ENCODE data around the gene SEPTIN3.
A peak's percentile ranks its signal among the peaks of the same experiment; 100 is the strongest.

Gene SEPTIN3

DNA sequence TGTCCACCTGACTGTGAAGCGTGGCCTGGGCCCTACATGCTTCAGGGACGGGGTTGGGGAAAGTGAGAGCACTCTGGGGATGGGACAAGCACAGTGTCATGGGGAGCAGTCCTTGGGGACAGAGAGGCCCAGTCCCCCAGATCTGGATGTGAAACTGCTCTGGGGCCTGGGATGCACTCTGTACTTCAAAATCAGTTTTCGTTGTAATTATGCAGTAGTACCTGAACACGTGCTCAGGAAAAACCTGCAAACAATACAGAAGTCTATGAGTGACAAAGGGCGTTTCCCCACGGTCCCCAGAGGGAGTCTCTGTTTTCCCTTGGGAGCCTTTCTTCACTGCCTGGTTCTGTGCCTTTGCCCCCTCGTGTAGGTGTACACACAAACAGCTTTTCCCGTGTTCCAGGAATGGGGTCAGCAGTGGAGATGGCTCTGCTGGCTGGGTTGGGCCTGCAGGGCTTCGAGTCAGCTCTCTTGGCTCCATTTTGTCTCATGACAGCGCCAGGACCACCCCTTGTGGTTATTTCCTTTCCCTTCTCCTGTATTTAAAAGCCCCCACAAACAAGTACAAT is 37.5 kb upstream of the SEPTIN3 start:
- Histone ChIP-seq H3K4me3 (ENCODE audit: low read length) (no peak overlapping the region), H3K4me1 (ENCODE audit: insufficient read depth, low read length) (peaks cover 4% of the 10 kb centered on the region; the same call in 1 of the 2 replicates), H3K27ac (ENCODE audit: low read depth, low read length) (no peak overlapping the region), H3K27me3 (ENCODE audit: insufficient read depth, low read length) (peaks cover 14% of the 10 kb centered on the region), H3K9ac (ENCODE audit: low read depth, low read length) (peak overlapping the region; percentile 38; the same call in 1 of the 2 replicates), H3K9me3 (ENCODE audit: insufficient read depth, low read depth, low read length) (no peaks in the 10 kb centered on the region), H3K36me3 (ENCODE audit: insufficient read depth, low read length) (peaks cover 10% of the 10 kb centered on the region; the same call in 1 of the 2 replicates)
- WGBS, result 82% methylated on average over 10 of the region's 10 CpGs

DNA sequence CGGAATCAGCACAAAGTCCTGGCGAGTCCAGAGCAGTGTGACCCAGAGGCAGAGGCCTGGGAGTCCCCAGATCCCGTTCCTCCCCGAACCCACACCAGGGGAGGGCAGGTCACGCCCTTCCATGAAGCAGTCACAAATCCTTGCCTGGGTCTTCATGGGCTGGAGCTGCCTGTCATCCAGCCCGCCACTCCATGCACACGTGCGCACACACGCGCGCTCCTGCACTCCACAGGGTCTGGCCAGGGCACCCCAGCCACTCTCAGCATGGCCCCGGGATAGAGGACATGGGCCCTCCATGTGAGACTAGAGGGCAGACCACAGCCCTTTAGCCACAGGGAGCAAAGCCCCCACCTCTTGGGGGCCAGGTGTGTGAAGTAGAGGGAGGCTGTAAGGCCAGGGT is 36.9 kb upstream of the SEPTIN3 start:
- Histone ChIP-seq H3K9ac (ENCODE audit: low read depth, low read length) (no peak overlapping the region), H3K9me3 (ENCODE audit: insufficient read depth, low read depth, low read length) (no peaks in the 10 kb centered on the region), H3K4me3 (ENCODE audit: low read length) (no peak overlapping the region), H3K27me3 (ENCODE audit: insufficient read depth, low read length) (peaks cover 9% of the 10 kb centered on the region), H3K27ac (ENCODE audit: low read depth, low read length) (no peak overlapping the region), H3K36me3 (ENCODE audit: insufficient read depth, low read length) (peaks cover 15% of the 10 kb centered on the region), H3K4me1 (ENCODE audit: insufficient read depth, low read length) (peaks cover 4% of the 10 kb centered on the region; the same call in 1 of the 2 replicates)
- WGBS, result 93% methylated on average over 12 of the region's 12 CpGs

DNA sequence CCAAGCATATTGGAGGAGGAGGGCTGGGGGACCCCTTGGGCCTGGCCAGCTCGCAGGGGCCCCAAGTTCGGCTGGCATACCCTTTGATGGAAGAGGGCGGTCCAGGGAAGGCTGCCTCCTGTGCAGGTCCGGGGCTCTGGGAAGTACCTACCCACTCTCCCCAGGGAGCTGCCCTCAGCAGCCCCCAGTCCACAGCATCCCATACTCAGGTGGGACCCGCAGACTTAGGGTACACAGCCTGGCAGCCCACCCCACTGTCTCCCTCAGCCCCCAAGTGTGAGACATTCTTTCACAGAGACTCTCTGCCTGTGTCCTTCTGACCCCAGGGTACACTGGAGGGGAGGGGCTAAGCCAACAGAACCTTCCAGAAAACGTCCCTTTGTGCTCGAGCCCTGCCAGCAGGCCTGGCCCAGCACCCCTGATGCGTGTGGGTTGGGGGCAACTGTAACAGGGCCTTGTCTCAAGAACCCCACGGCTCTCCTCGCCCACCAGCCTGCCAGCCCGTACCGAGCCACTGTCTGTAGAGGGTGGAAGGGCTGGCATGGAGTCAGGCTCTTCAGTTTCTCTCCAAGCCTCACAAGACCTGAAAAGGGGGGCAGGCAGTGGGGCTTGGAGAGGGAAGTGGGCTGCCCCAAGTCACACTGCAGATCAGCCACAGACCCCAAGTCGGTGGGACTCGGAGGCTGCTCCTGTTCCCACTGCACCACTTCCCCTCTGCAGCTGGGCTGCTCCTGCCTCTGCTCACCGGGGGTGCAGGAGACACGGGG is 35.6 kb upstream of the SEPTIN3 start:
- H3K9ac ChIP-seq (ENCODE audit: low read depth, low read length), result no peak overlapping the region
- no peaks in the 10 kb centered on the region for H3K9me3 ChIP-seq (ENCODE audit: insufficient read depth, low read depth, low read length)
- WGBS, result 85% methylated on average over 16 of the region's 16 CpGs
- no peaks in the 10 kb centered on the region; the same call in 1 of the 2 replicates for H3K27me3 ChIP-seq (ENCODE audit: insufficient read depth, low read length)
- H3K27ac ChIP-seq (ENCODE audit: low read depth, low read length), result no peak overlapping the region
- no peak overlapping the region for H3K4me3 ChIP-seq (ENCODE audit: low read length)
- no peaks in the 10 kb centered on the region for H3K4me1 ChIP-seq (ENCODE audit: insufficient read depth, low read length)
- peaks cover 23% of the 10 kb centered on the region for H3K36me3 ChIP-seq (ENCODE audit: insufficient read depth, low read length)

GRCh38 chr22:41934284-41935014 is 34.8 kb upstream of the SEPTIN3 start:
- Histone ChIP-seq H3K9me3 (ENCODE audit: insufficient read depth, low read depth, low read length) (no peaks in the 10 kb centered on the region), H3K36me3 (ENCODE audit: insufficient read depth, low read length) (peaks cover 32% of the 10 kb centered on the region), H3K4me3 (ENCODE audit: low read length) (no peak overlapping the region), H3K27me3 (ENCODE audit: insufficient read depth, low read length) (no peaks in the 10 kb centered on the region), H3K4me1 (ENCODE audit: insufficient read depth, low read length) (no peaks in the 10 kb centered on the region), H3K27ac (ENCODE audit: low read depth, low read length) (no peak overlapping the region), H3K9ac (ENCODE audit: low read depth, low read length) (no peak overlapping the region)
- 92% methylated on average over 17 of the region's 17 CpGs for WGBS

- H3K9ac ChIP-seq (ENCODE audit: low read depth, low read length), result no peak overlapping the region
- no peaks in the 10 kb centered on the region for H3K27me3 ChIP-seq (ENCODE audit: insufficient read depth, low read length)
- H3K36me3 ChIP-seq (ENCODE audit: insufficient read depth, low read length), result peaks cover 33% of the 10 kb centered on the region
- H3K27ac ChIP-seq (ENCODE audit: low read depth, low read length), result no peak overlapping the region
- no peaks in the 10 kb centered on the region for H3K9me3 ChIP-seq (ENCODE audit: insufficient read depth, low read depth, low read length)
- H3K4me3 ChIP-seq (ENCODE audit: low read length), result no peak overlapping the region
- H3K4me1 ChIP-seq (ENCODE audit: insufficient read depth, low read length), result no peaks in the 10 kb centered on the region
- 85% methylated on average over 4 of the region's 4 CpGs for WGBS
These were observed 34.3 kb upstream of the SEPTIN3 start for GRCh38 chr22:41935015-41935351.

DNA sequence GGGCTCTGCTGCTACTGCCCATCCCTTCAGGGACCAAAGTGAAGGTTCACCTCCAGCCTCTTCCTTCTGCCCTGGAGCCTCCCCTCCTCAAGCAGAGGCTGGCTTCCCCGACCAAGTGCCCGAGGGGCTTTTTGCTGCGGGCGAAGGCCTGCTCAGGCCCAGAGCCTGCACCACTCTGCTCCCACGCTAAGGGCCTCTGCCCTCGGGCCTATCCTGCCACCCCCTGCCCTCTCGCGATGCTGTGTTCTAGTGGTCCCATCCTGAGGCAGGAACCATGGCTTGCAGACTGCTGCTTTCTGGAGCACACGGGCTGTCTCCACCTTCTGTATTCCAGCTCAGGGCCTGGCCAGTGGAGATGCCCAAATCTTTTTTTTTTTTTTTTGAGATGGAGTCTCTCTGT is 33.7 kb upstream of the SEPTIN3 start:
- Histone ChIP-seq H3K9ac (ENCODE audit: low read depth, low read length) (no peak overlapping the region), H3K4me3 (ENCODE audit: low read length) (no peak overlapping the region), H3K9me3 (ENCODE audit: insufficient read depth, low read depth, low read length) (no peaks in the 10 kb centered on the region), H3K36me3 (ENCODE audit: insufficient read depth, low read length) (peaks cover 39% of the 10 kb centered on the region), H3K27ac (ENCODE audit: low read depth, low read length) (no peak overlapping the region), H3K4me1 (ENCODE audit: insufficient read depth, low read length) (no peaks in the 10 kb centered on the region), H3K27me3 (ENCODE audit: insufficient read depth, low read length) (no peaks in the 10 kb centered on the region)
- whole genome bisulfite sequencing, result 91% methylated on average over 9 of the region's 9 CpGs

GRCh38 chr22:41936894-41937169 is 32.4 kb upstream of the SEPTIN3 start:
- no peak overlapping the region for H3K27ac ChIP-seq (ENCODE audit: low read depth, low read length)
- no peaks in the 10 kb centered on the region for H3K27me3 ChIP-seq (ENCODE audit: insufficient read depth, low read length)
- WGBS, result 93% methylated on average over 2 of the region's 2 CpGs
- H3K36me3 ChIP-seq (ENCODE audit: insufficient read depth, low read length), result peaks cover 50% of the 10 kb centered on the region
- H3K4me1 ChIP-seq (ENCODE audit: insufficient read depth, low read length), result no peaks in the 10 kb centered on the region
- no peaks in the 10 kb centered on the region for H3K9me3 ChIP-seq (ENCODE audit: insufficient read depth, low read depth, low read length)
- H3K4me3 ChIP-seq (ENCODE audit: low read length), result no peak overlapping the region
- H3K9ac ChIP-seq (ENCODE audit: low read depth, low read length), result no peak overlapping the region

GRCh38 chr22:41939981-41940831 is 29.0 kb upstream of the SEPTIN3 start:
- H3K36me3 ChIP-seq (ENCODE audit: insufficient read depth, low read length), result peaks cover 73% of the 10 kb centered on the region
- 84% methylated on average over 13 of the region's 13 CpGs for WGBS
- H3K9me3 ChIP-seq (ENCODE audit: insufficient read depth, low read depth, low read length), result no peaks in the 10 kb centered on the region
- no peaks in the 10 kb centered on the region for H3K27me3 ChIP-seq (ENCODE audit: insufficient read depth, low read length)
- no peak overlapping the region for H3K4me3 ChIP-seq (ENCODE audit: low read length)
- H3K27ac ChIP-seq (ENCODE audit: low read depth, low read length), result no peak overlapping the region
- H3K9ac ChIP-seq (ENCODE audit: low read depth, low read length), result no peak overlapping the region
- H3K4me1 ChIP-seq (ENCODE audit: insufficient read depth, low read length), result no peaks in the 10 kb centered on the region

DNA sequence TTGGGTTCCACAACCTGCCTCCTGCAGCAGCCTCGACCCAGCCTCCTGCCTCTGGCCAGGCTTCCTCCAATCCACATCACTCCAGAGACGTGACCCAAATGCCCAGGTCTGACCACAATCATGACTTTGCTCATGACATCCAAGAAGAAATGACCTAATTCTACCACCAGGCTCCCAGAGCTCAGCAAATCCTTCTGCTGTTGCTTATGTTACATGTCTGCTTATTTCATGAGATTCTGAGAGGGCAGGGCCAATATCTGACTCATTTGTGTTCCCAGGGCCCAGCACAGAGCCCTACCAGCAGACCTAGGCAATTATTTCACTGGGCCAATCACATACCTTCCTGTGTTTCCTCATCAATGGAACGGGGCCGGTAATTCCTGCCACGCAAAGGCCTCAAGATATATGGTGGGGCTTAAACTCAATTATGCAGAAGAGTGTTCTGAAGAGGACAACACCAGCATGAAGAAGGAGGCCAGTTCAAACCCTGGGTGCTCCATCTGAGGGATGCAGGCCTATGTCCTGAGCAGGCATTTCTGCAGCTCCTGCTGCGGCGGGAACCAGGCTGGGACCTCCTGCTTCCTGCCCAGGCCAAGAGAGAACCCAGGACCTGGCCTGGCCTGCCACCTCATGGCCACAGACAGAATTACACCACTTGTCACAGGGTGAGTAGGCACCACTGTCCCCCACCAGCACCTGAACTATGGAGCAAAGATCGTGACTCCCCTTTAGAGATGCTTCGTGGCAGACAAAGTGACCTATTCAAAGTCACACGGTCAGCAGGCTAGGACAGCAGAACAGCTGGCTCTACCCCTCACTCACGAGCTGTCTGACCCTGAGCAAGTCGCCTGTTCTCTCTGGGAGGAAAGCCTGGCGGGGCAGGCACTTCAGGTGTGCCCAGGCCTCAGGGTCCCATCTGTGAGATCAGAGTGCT is 28.1 kb upstream of the SEPTIN3 start:
- 72% methylated on average over 13 of the region's 13 CpGs for WGBS
- no peak overlapping the region for H3K9ac ChIP-seq (ENCODE audit: low read depth, low read length)
- peaks cover 73% of the 10 kb centered on the region for H3K36me3 ChIP-seq (ENCODE audit: insufficient read depth, low read length)

DNA sequence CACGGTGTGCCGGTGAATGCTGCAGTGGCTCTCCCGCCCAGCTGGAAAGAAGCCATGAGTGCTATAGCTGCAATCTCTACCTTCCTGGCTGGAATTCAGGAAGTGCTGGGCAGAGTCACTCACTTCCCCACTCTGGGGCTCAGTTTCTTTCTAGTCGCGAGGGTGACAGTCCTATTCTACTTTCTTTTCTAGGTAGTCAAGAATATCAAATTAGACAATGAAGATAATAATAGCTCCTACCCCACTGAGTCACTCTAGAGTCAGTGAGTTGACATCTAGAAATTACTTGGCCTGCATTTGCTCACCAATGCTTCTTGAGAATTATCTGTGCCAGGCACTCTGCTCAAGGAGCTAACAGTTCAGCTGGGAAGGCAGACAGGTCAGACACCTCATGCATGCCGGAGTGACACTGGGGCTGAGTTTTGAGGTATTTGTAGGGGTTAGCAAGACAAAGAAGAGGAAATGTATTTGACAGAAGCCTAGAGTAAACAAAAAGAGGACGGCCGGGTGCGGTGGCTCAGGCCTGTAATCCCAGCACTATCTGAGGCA is 25.5 kb upstream of the SEPTIN3 start:
- peaks cover 6% of the 10 kb centered on the region for H3K4me1 ChIP-seq (ENCODE audit: insufficient read depth, low read length)
- no peak overlapping the region for H3K4me3 ChIP-seq (ENCODE audit: low read length)
- no peak overlapping the region for H3K27ac ChIP-seq (ENCODE audit: low read depth, low read length)
- 86% methylated on average over 9 of the region's 9 CpGs for WGBS
- no peaks in the 10 kb centered on the region for H3K27me3 ChIP-seq (ENCODE audit: insufficient read depth, low read length)
- no peaks in the 10 kb centered on the region for H3K9me3 ChIP-seq (ENCODE audit: insufficient read depth, low read depth, low read length)
- peaks cover 55% of the 10 kb centered on the region for H3K36me3 ChIP-seq (ENCODE audit: insufficient read depth, low read length)
- no peak overlapping the region for H3K9ac ChIP-seq (ENCODE audit: low read depth, low read length)

More for the DNA sequence above, 28.1 kb upstream of the SEPTIN3 start:
- Histone ChIP-seq H3K27me3 (ENCODE audit: insufficient read depth, low read length) (no peaks in the 10 kb centered on the region), H3K27ac (ENCODE audit: low read depth, low read length) (no peak overlapping the region), H3K4me3 (ENCODE audit: low read length) (no peak overlapping the region), H3K9me3 (ENCODE audit: insufficient read depth, low read depth, low read length) (no peaks in the 10 kb centered on the region), H3K4me1 (ENCODE audit: insufficient read depth, low read length) (peaks cover 6% of the 10 kb centered on the region)

All from HUES64 (cell line).